ENCODE data around the gene DSC3.

DNA sequence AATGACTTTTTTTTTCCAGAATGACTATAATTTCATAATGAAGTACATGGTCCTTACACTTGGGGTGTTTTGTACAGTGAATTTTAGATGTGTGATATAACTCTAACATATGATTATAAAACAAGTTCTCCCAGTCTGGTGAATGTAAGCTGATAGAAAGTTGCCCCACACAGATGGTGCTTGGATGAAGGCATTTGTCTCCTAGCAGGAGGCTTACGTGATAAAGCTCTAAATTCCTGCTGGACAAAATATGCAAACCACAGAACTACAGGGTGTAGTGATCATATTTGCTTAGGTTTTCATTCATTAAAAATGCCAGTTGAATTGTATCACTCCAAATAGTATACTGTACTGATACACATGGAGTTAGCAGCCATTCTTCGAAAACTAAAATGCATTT, 85.5 kb downstream of the DSC3 start:
- no peak for TF ChIP-seq CTCF (IDR thresholded peaks at IDR 0.05; ENCODE audit: insufficient read depth, low read length, poor library complexity, severe bottlenecking)
- no peak for TF ChIP-seq EZH2phosphoT487 (conservative IDR thresholded peaks at IDR 0.05; ENCODE audit: low read length)
